ENCODE measurements around the gene KDM4F.
A peak's percentile ranks its signal among the peaks of the same experiment; 100 is the strongest.

Gene KDM4F

GRCh38 chr11:95089620-95090542 is 40.7 kb downstream of the KDM4F start, which contains the start of gene ENDOD1:
Gene ENDOD1, plus strand, starts transcription at chr11:95089846. Its CDS starts 82 bp downstream, at chr11:95089928.
- DNase-seq, result peak in 54 of 56 donors; percentile 22 to 94 (median 78)

DNA sequence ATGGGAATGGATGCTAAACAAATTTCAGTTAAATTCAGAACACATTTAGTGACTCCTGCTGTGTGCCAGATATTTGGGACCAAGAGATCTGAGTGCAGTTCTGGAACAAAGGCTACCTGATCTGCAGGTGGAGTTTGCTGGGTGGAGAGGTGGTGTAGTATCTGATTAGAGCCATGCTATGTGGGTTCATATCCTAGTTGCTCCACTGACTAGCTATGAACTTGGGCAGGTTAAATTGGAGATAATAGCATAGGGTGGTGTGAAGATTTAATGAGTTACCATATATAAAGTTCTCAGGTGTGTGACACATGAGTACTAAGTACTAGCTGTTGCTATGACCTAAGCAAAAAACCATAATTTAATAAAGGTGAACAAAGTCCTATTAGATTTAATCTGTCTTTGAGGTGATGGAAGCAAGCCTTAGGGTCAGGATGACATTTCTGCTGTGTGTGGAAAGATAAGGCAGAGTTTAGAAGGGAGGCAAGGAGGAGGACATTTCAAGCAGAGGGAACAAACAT is 42.5 kb downstream of the KDM4F start:
- DNase-seq, result no peak

GRCh38 chr11:95092549-95093324 is 43.5 kb downstream of the KDM4F start:
- peak in 1 of 56 donors; percentile 27 for DNase-seq

DNA sequence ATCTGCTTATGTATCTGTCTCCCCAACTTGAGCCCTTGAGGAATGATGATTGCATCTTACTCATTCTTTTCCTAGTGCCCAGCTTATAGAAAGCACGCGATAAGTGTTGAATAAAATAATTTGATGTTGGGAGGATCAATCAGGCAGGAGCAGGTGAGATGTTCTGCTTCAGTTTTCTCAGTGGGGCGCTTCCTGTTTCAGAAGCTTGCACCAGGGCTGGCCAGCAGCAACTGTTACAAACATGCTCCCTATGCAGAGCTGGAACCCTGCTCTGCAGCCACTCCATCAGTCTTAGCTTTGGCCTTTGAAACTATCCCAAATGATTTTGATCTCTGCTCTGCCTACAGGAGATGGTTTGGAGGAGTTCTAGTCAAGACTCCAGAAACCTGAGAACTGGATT is 44.3 kb downstream of the KDM4F start:
- DNase-seq, result no peak

DNA sequence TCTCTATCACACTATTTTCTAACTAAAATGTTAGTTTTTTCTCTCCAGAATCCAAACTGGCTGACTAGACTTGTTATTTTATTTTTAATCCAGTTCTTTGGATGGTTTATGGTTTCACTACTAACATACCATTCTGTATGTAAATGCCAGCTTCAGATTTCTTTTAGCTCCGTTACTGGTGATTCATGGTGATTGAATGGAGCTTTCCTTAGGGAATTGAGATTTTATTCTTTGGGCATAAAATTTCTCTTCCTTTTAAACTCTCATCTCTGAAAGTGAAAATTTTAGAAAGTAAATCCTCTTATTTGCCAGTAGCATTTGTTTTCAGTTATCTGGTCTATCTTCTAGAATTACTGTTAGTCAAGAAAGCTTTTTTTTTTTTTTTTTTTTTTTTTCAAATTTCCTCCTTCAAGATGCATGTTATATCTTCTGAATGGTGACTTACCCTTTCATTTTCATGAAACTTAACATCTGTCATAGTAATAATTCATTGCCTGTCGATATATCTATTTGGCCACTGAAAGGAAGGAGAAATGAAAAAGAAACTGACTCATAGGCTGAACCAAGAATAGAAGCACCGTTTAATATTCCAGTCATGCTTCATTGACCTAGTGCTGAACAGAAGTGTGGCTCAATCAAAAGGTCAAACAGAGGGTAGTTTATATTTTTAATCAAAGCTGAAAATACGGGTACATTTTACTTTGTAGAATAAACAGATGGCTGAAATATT is 46.8 kb downstream of the KDM4F start:
- DNase-seq, result no peak

- no peak for DNase-seq
Observed at GRCh38 chr11:95097209-95097608, 48.0 kb downstream of the KDM4F start.

- no peak for DNase-seq
Observed at GRCh38 chr11:95098826-95099225, 49.6 kb downstream of the KDM4F start.

DNA sequence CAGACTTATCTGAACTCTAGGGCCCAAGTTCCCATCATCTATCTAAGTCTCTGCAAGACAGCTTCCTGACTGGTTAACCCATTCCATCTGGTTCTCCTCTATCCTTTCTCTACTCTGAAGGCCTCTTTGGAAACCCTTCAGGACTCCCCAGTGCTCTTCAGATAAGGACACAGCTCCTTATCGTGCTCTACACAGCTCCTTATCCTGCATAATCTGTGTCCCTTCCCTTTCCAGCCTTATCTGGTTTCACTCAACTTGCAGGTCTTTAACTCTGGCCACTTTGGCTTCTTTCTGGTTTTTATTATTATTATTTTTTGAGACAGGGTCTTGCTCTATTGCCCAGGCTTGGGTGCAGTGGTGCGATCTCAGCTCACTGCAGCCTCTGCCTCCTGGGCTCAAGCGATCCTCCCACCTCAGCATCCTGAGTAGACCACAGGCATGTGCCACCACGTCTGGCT is 51.0 kb downstream of the KDM4F start:
- DNase-seq, result no peak
